Ishikawa (cell line): ENCODE data around the gene TBC1D22A.
A peak's percentile ranks its signal among the peaks of the same experiment; 100 is the strongest.

Experiments
- CEBPB ChIP-seq: IDR thresholded peaks from 2 replicates; pipeline ENCODE4 v1.6.1; 2012
- CREB1 ChIP-seq: IDR thresholded peaks from 2 replicates; pipeline ENCODE4 v1.6.1; 2012; ENCODE audit warnings: low read depth
- EGR1 ChIP-seq: IDR thresholded peaks from 2 replicates; pipeline ENCODE4 v1.6.1; 2012
- EP300 ChIP-seq: IDR thresholded peaks from 2 replicates; pipeline ENCODE4 v1.6.1; 2012; ENCODE audit warnings: borderline replicate concordance
- FOXM1 ChIP-seq: IDR thresholded peaks from 2 replicates; pipeline ENCODE4 v1.6.1; 2012; ENCODE audit warnings: low read depth, borderline replicate concordance
- MAX ChIP-seq: IDR thresholded peaks from 2 replicates; pipeline ENCODE4 v1.6.1; 2012
- NFIC ChIP-seq: IDR thresholded peaks from 2 replicates; pipeline ENCODE4 v1.6.1; 2012
- RAD21 ChIP-seq: IDR thresholded peaks from 2 replicates; pipeline ENCODE4 v1.6.1; 2012; ENCODE audit warnings: low read depth
- TAF1 ChIP-seq: IDR thresholded peaks from 2 replicates; pipeline ENCODE4 v1.6.1; 2012; ENCODE audit warnings: low read depth, mild to moderate bottlenecking
- TCF12 ChIP-seq: IDR thresholded peaks from 2 replicates; pipeline ENCODE4 v1.6.1; 2012; ENCODE audit warnings: low read depth
- TEAD4 ChIP-seq: IDR thresholded peaks from 2 replicates; pipeline ENCODE4 v1.6.1; 2012
- USF1 ChIP-seq: IDR thresholded peaks from 2 replicates; pipeline ENCODE4 v1.6.1; 2012
- YY1 ChIP-seq: IDR thresholded peaks from 2 replicates; pipeline ENCODE4 v1.6.1; 2012; ENCODE audit warnings: low read depth
- ZBTB7A ChIP-seq: IDR thresholded peaks from 2 replicates; pipeline ENCODE4 v1.6.1; 2012; ENCODE audit warnings: low read depth
- TF ChIP-seq, protein P1 (sequence below): IDR thresholded peaks from 2 replicates; pipeline ENCODE4 v1.6.1; 2012; ENCODE audit warnings: low read depth, mild to moderate bottlenecking

TBC1D22A gene

GRCh38 chr22:46829941-46830715, 67.7 kb downstream of the TBC1D22A start:
- TF ChIP-seq NFIC (peak; percentile 47; the same call in 1 of the 2 replicates), YY1 (0 out of 2 replicates have a peak, but pooled peaks have one; percentile 19), USF1 (no peak), MAX (peak; percentile 49; the same call in 1 of the 2 replicates), RAD21 (no peak), TEAD4 (peak; percentile 32; the same call in 1 of the 2 replicates), TCF12 (peak; percentile 24; the same call in 1 of the 2 replicates), CEBPB (no peak)

DNA sequence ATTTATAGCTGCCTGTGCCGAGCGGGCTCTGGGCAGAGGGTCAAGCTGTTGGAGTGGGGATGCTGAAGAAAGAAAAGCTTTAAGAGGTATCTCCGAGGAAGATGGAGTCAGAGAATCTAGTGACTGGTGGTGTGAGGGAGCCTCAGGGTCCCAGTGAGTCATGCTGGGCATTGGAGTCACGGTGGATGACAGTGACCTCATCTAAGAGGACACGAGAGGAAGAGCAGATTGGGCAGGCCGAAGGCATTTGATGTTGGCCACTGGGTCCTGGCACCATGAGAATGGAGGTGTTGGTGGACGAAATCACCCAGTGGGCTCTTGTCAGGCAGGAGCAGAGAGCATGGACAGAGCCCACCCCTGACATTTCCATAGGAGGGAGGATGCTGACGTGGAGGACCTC, 68.4 kb downstream of the TBC1D22A start:
- TF ChIP-seq RAD21, result no peak
- TF ChIP-seq TCF12, result no peak
- TF ChIP-seq TAF1, result no peak
- no peak for TF ChIP-seq USF1

GRCh38 chr22:46833228-46833627, 70.8 kb downstream of the TBC1D22A start:
- peak; percentile 64 for TF ChIP-seq RAD21
- TF ChIP-seq NFIC, result no peak

GRCh38 chr22:46834021-46834737, 71.7 kb downstream of the TBC1D22A start:
- TF ChIP-seq EP300 (no peak), FOXM1 (no peak), EGR1 (no peak), CREB1 (no peak), TAF1 (no peak), MAX (no peak), TCF12 (no peak), USF1 (no peak), RAD21 (no peak), CEBPB (no peak), NFIC (no peak)
- TF ChIP-seq, protein P1, sequence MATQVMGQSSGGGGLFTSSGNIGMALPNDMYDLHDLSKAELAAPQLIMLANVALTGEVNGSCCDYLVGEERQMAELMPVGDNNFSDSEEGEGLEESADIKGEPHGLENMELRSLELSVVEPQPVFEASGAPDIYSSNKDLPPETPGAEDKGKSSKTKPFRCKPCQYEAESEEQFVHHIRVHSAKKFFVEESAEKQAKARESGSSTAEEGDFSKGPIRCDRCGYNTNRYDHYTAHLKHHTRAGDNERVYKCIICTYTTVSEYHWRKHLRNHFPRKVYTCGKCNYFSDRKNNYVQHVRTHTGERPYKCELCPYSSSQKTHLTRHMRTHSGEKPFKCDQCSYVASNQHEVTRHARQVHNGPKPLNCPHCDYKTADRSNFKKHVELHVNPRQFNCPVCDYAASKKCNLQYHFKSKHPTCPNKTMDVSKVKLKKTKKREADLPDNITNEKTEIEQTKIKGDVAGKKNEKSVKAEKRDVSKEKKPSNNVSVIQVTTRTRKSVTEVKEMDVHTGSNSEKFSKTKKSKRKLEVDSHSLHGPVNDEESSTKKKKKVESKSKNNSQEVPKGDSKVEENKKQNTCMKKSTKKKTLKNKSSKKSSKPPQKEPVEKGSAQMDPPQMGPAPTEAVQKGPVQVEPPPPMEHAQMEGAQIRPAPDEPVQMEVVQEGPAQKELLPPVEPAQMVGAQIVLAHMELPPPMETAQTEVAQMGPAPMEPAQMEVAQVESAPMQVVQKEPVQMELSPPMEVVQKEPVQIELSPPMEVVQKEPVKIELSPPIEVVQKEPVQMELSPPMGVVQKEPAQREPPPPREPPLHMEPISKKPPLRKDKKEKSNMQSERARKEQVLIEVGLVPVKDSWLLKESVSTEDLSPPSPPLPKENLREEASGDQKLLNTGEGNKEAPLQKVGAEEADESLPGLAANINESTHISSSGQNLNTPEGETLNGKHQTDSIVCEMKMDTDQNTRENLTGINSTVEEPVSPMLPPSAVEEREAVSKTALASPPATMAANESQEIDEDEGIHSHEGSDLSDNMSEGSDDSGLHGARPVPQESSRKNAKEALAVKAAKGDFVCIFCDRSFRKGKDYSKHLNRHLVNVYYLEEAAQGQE, result no peak

DNA sequence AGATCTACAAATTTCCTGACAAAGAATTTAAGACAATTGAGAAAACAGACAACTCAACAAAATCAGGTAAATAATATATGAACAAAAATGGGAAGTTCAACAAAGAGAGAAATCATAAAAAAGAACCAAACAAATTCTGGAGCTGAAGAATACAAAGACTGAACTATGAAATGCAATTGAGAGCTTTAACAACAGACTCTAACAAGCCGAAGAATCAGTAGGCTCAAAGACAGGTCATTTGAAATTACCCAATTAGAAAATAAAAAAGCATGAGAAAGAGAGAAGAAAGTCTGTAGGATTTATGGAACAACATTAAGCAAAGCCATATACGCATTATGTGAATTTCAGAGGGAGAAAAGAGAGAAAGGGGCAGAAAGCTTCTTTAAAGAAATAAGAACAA, 72.8 kb downstream of the TBC1D22A start:
- TF ChIP-seq YY1, result no peak
- no peak for TF ChIP-seq FOXM1
- no peak for TF ChIP-seq TCF12
- TF ChIP-seq ZBTB7A, result no peak
- TF ChIP-seq NFIC, result no peak
- no peak for TF ChIP-seq USF1
- TF ChIP-seq RAD21, result no peak
- no peak for TF ChIP-seq TAF1
- TF ChIP-seq EGR1, result no peak
- TF ChIP-seq TEAD4, result no peak

- TF ChIP-seq EP300 (no peak), EGR1 (no peak), TAF1 (no peak), YY1 (no peak), NFIC (no peak), ZBTB7A (no peak)
Observed at GRCh38 chr22:46835693-46836092, 73.2 kb downstream of the TBC1D22A start.

GRCh38 chr22:46841522-46841921, 79.1 kb downstream of the TBC1D22A start:
- TF ChIP-seq RAD21 (no peak), USF1 (no peak), ZBTB7A (no peak), EP300 (no peak), TCF12 (no peak), CREB1 (no peak), EGR1 (no peak)
